GM12878 (cell line): ENCODE measurements around the gene SRP54. TPM values are rescaled to one million over a fixed set of nuclear protein-coding genes. Genes with fewer than 3 reads are reported as not detected.

Experiments used
- ATAC-seq: fragments of 200-7000 bp; cut with Tn5 transposase; 3 replicates; pipeline ENCODE4 v1.9.1; 2020; ENCODE audit warnings: mild to moderate bottlenecking, moderate library complexity
- BruUV-seq: library from RNA; stranded (reverse); fragments of 400-500 nt; replicated peaks from 2 replicates; lab custom pipeline; 2021; lab: Mats Ljungman, UMichigan
- CTCF ChIA-PET: fragments of 300-600 bp; sonication (Branson Sonifier 250); formaldehyde crosslinking; extraction: SDS; loops from one replicate; lab custom pipeline; 2021; ENCODE audit warnings: inconsistent platforms; lab: Yijun Ruan, JAX
- POLR2A ChIA-PET: fragments of 350-600 bp; formaldehyde crosslinking; extraction: SDS; loops from one replicate; lab custom pipeline; 2021; ENCODE audit warnings: inconsistent platforms; lab: Charles Lee
- RAD21 ChIA-PET: fragments of 300-600 bp; sonication (Branson Sonifier 250); formaldehyde crosslinking; loops from one replicate; lab custom pipeline; 2023; ENCODE audit warnings: antibody characterized with exemption; ENCODE audit not compliant: unreplicated experiment; lab: Charles Lee
- SMC1A ChIA-PET: fragments of 300-600 bp; sonication (Branson Sonifier 250); formaldehyde crosslinking; loops from one replicate; lab custom pipeline; 2023; ENCODE audit not compliant: unreplicated experiment, uncharacterized antibody; lab: Charles Lee
- DNase-seq: peaks from one replicate; pipeline ENCODE4 v3.0.0-alpha.2; 2011; ENCODE audit warnings: low read depth, low spot score
- FAIRE-seq: peaks from 3 replicates; lab custom pipeline; 2011; peaks lifted over from hg19 to GRCh38; lab: Jason Lieb, UNC
- H2AFZ ChIP-seq: 2 replicates; pipeline ENCODE4 v1.6.0; 2011; ENCODE audit warnings: low read depth, low read length, control low read depth; ENCODE audit not compliant: control insufficient read depth
- H3K27ac ChIP-seq: 2 replicates; pipeline ENCODE4 v1.5.1; 2011; ENCODE audit warnings: control low read depth; ENCODE audit not compliant: control insufficient read depth, insufficient read depth
- H3K27me3 ChIP-seq, 2 experiments: replicated peaks in 1 of 2; 2 replicates each; pipeline versions ENCODE4 v1.6.0 to v1.6.1; 2011; ENCODE audit warnings: low read length in 1 of 2; ENCODE audit not compliant: control insufficient read depth in 2 of 2, insufficient read depth in 2 of 2
- H3K36me3 ChIP-seq, 2 experiments: 2 replicates each; pipeline ENCODE4 v1.5.1; 2011; ENCODE audit warnings: low read length in 1 of 2; ENCODE audit not compliant: control insufficient read depth in 2 of 2, insufficient read depth in 2 of 2
- H3K4me1 ChIP-seq: 2 replicates; pipeline ENCODE4 v1.6.1; 2011; ENCODE audit warnings: mild to moderate bottlenecking, low read length, moderate library complexity, mixed read lengths; ENCODE audit not compliant: control insufficient read depth, insufficient read depth
- H3K4me2 ChIP-seq: 2 replicates; pipeline ENCODE4 v1.6.0; 2011; ENCODE audit warnings: control low read depth; ENCODE audit not compliant: control insufficient read depth, insufficient read depth
- H3K4me3 ChIP-seq: fragments of 200-600 bp; sonication (generic); 2 replicates; pipeline ENCODE4 v1.5.1; 2016
- H3K79me2 ChIP-seq: 2 replicates; pipeline ENCODE4 v1.6.0; 2011; ENCODE audit warnings: low read length; ENCODE audit not compliant: control insufficient read depth, insufficient read depth
- H3K9ac ChIP-seq: 2 replicates; pipeline ENCODE4 v1.8.0; 2011; ENCODE audit warnings: low read length, control low read depth, mixed read lengths; ENCODE audit not compliant: control insufficient read depth, insufficient read depth
- H3K9me3 ChIP-seq: replicated peaks from 3 replicates; pipeline ENCODE4 v1.5.1; 2011; ENCODE audit warnings: mild to moderate bottlenecking, low read length; ENCODE audit not compliant: control insufficient read depth, insufficient read depth
- H4K20me1 ChIP-seq: 2 replicates; pipeline ENCODE4 v1.6.0; 2011; ENCODE audit not compliant: control insufficient read depth, insufficient read depth
- BRCA1 ChIP-seq: IDR thresholded peaks from 2 replicates; pipeline ENCODE4 v1.6.1; 2011; ENCODE audit warnings: low read depth, low read length, improper control_type of control experiment
- CHD2 ChIP-seq: IDR thresholded peaks from 2 replicates; pipeline ENCODE4 v1.6.1; 2011; ENCODE audit warnings: low read depth, low read length, improper control_type of control experiment, borderline replicate concordance
- CREM ChIP-seq: IDR thresholded peaks from 2 replicates; pipeline ENCODE4 v1.6.1; 2014; ENCODE audit warnings: antibody characterized with exemption, low read depth
- EGR1 ChIP-seq, 2 experiments: IDR thresholded peaks; 1 replicate in 1 of 2; 2 replicates in 1 of 2; pipeline ENCODE4 v1.6.1; 2011 to 2012; ENCODE audit warnings: low read depth in 2 of 2, low read length in 2 of 2, borderline replicate concordance in 1 of 2, mild to moderate bottlenecking in 1 of 2, moderate library complexity in 1 of 2
- GABPA ChIP-seq: IDR thresholded peaks from 2 replicates; pipeline ENCODE4 v1.6.1; 2014; ENCODE audit warnings: antibody characterized with exemption, low read depth, mild to moderate bottlenecking, inconsistent platforms
- HDAC2 ChIP-seq: fragments of 200-600 bp; sonication (generic); IDR thresholded peaks from 2 replicates; pipeline ENCODE4 v1.6.1; 2017
- KAT2A ChIP-seq: conservative IDR thresholded peaks from 2 replicates; pipeline ENCODE4 v1.6.1; 2011; ENCODE audit warnings: low read depth, low read length; ENCODE audit not compliant: control insufficient read depth
- KLF5 ChIP-seq: fragments of 450-650 bp; IDR thresholded peaks from 2 replicates; pipeline ENCODE4 v1.6.1; 2014; ENCODE audit warnings: mild to moderate bottlenecking; ENCODE audit not compliant: partially characterized antibody
- MTA3 ChIP-seq: IDR thresholded peaks from 2 replicates; pipeline ENCODE4 v1.6.1; 2012; ENCODE audit warnings: low read length, inconsistent platforms, borderline replicate concordance
- NFYA ChIP-seq: IDR thresholded peaks from 2 replicates; pipeline ENCODE4 v1.6.1; 2011; ENCODE audit warnings: low read depth, mild to moderate bottlenecking, low read length, improper control_type of control experiment, borderline replicate concordance
- RELA ChIP-seq: fragments of 450-650 bp; IDR thresholded peaks from 2 replicates; pipeline ENCODE4 v1.8.0; 2014; ENCODE audit warnings: borderline replicate concordance; ENCODE audit not compliant: partially characterized antibody
- SMAD5 ChIP-seq: IDR thresholded peaks from 2 replicates; pipeline ENCODE4 v1.6.1; 2016; ENCODE audit warnings: antibody characterized with exemption, low read depth
- SMC3 ChIP-seq: IDR thresholded peaks from 2 replicates; pipeline ENCODE4 v1.6.1; 2011; ENCODE audit warnings: low read length, improper control_type of control experiment, borderline replicate concordance
- SP1 ChIP-seq: IDR thresholded peaks from one replicate; pipeline ENCODE4 v1.6.1; 2011; ENCODE audit warnings: low read depth, low read length
- SRF ChIP-seq, 2 experiments: IDR thresholded peaks; 2 replicates each; pipeline ENCODE4 v1.6.1; 2011; ENCODE audit warnings: low read depth in 2 of 2, low read length in 2 of 2, mild to moderate bottlenecking in 1 of 2, moderate library complexity in 1 of 2
- SUPT20H ChIP-seq: IDR thresholded peaks from 2 replicates; pipeline ENCODE4 v1.6.1; 2011; ENCODE audit warnings: low read depth, mild to moderate bottlenecking, low read length, moderate library complexity, borderline replicate concordance; ENCODE audit not compliant: control insufficient read depth
- ZNF24 ChIP-seq: fragments of 450-650 bp; IDR thresholded peaks from 2 replicates; pipeline ENCODE4 v1.6.1; 2017; ENCODE audit warnings: antibody characterized with exemption, mild to moderate bottlenecking
- WGBS: methylation state at CpG from one replicate; pipeline ENCODE4 v1.1.6; 2016; ENCODE audit warnings: low lambda C conversion rate; ENCODE audit not compliant: insufficient replicate concordance, insufficient coverage; ENCODE audit errors: missing lambda C conversion rate; 5-methylcytosine and 5-hydroxymethylcytosine counted together
- in situ Hi-C: fragments of 300-500 bp; cut with MboI; formaldehyde crosslinking; loops from 9 replicates; pipeline ENCODE4 v1.14.3; 2018; ENCODE audit warnings: mixed read lengths
- intact Hi-C: fragments of 100-400 bp; cut with micrococcal nuclease; formaldehyde crosslinking; loops from one replicate; pipeline ENCODE4 v1.14.2; 2022; ENCODE audit not compliant: unreplicated experiment
- polyA plus RNA-seq, 11 experiments: library from polyadenylated mRNA; depleted of rRNA in 4 of 11; unstranded in 6 of 11; stranded (reverse) in 5 of 11; fragments of >200 nt; fragmentation: Nextera tagmentation in 4 of 11; fragmentation: Illumina TruSeq in 1 of 11; extraction: Ambion mirVana in 4 of 11; extraction: Trizol in 1 of 11; gene quantifications; 1 replicate in 1 of 11; 2 replicates in 10 of 11; pipeline versions ENCODE4 v1.2.1 to v1.2.3, GENCODE V29; 2011 to 2016; ENCODE audit warnings: inconsistent platforms in 2 of 11, missing spikeins in 2 of 11, low read depth in 1 of 11
- total RNA-seq, 4 experiments: library from RNA; depleted of rRNA in 3 of 4; stranded (reverse); fragments of >200 nt in 3 of 4; fragmentation: Illumina TruSeq in 1 of 4; extraction: Trizol in 1 of 4; gene quantifications; 2 replicates each; pipeline versions ENCODE4 v1.2.1 to v1.2.3, GENCODE V29; 2013 to 2021
- TF ChIP-seq, protein P1 (sequence below): fragments of 450-650 bp; IDR thresholded peaks from 2 replicates; pipeline ENCODE4 v1.6.1; 2018; ENCODE audit warnings: borderline replicate concordance, mild to moderate bottlenecking; ENCODE audit not compliant: partially characterized antibody
- TF ChIP-seq, protein P2 (sequence below): IDR thresholded peaks from 2 replicates; pipeline ENCODE4 v1.6.1; 2012; ENCODE audit warnings: low read depth, low read length, improper control_type of control experiment

The SRP54 gene
- total and polyA plus RNA-seq, 10 of the 15 experiments (the other 5 are each of a cell fraction or from before 2014, with no cell fraction given) = 54.1 to 130 (median 72.3) TPM

DNA sequence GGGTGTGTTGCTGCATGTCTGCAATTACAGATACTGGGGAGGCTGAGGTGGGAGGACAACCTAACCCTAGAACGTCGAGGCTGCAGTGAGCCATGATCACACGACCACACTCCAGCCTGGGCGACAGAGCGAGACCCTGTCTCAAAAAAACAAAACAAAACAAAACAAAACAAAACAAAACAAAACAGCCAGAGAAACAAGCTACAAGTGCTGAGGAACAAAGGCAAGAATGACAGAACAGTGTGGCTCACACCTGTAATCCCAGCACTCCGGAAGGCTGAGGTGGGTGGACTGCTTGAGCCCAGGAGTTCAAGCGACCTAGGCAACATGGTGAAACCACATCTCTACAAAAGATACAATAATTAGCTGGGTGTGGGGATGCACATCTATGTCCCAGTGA is 38.0 kb upstream of the SRP54 start:
- POLR2A ChIA-PET = interaction anchor here (1.6 kb wide), 1 partner anchor 36 kb away, joined by 4 read pairs; no protein-coding TSS in a partner anchor
- no TSS peak for BruUV-seq
- CTCF ChIA-PET = no interaction called here
- RAD21 ChIA-PET = no interaction called here
- TF ChIP-seq, protein P1, sequence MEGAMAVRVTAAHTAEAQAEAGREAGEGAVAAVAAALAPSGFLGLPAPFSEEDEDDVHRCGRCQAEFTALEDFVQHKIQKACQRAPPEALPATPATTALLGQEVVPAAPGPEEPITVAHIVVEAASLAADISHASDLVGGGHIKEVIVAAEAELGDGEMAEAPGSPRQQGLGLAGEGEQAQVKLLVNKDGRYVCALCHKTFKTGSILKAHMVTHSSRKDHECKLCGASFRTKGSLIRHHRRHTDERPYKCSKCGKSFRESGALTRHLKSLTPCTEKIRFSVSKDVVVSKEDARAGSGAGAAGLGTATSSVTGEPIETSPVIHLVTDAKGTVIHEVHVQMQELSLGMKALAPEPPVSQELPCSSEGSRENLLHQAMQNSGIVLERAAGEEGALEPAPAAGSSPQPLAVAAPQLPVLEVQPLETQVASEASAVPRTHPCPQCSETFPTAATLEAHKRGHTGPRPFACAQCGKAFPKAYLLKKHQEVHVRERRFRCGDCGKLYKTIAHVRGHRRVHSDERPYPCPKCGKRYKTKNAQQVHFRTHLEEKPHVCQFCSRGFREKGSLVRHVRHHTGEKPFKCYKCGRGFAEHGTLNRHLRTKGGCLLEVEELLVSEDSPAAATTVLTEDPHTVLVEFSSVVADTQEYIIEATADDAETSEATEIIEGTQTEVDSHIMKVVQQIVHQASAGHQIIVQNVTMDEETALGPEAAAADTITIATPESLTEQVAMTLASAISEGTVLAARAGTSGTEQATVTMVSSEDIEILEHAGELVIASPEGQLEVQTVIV = no peak
- no peak for TF ChIP-seq HDAC2
- TF ChIP-seq SMAD5 = no peak
- TF ChIP-seq EGR1 (IDR thresholded peaks at IDR 0.05; ENCODE audit: borderline replicate concordance in 1 of 2, low read depth in 2 of 2, low read length in 2 of 2) = no peak
- TF ChIP-seq CHD2 = no peak
- no peak for TF ChIP-seq GABPA
- no peak for TF ChIP-seq NFYA
- TF ChIP-seq, protein P2, sequence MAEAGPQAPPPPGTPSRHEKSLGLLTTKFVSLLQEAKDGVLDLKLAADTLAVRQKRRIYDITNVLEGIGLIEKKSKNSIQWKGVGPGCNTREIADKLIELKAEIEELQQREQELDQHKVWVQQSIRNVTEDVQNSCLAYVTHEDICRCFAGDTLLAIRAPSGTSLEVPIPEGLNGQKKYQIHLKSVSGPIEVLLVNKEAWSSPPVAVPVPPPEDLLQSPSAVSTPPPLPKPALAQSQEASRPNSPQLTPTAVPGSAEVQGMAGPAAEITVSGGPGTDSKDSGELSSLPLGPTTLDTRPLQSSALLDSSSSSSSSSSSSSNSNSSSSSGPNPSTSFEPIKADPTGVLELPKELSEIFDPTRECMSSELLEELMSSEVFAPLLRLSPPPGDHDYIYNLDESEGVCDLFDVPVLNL = no peak
- TF ChIP-seq KLF5 = no peak
- TF ChIP-seq SMC3 = no peak
- no peak for TF ChIP-seq KAT2A
- no peak for TF ChIP-seq CREM
- TF ChIP-seq MTA3 = no peak
- TF ChIP-seq ZNF24 = no peak
- no peak for TF ChIP-seq SP1
- no peak for TF ChIP-seq BRCA1
- TF ChIP-seq SRF (IDR thresholded peaks at IDR 0.05; ENCODE audit: low read depth in 2 of 2, low read length in 2 of 2) = no peak
- no peak for TF ChIP-seq SUPT20H
- no peak for TF ChIP-seq RELA
- Histone ChIP-seq H3K36me3 (peaks cover 0 to 2% of the 10 kb centered on the region in 2 experiments; a peak in 1 of 4 replicates), H3K4me1 (no peaks in the 10 kb centered on the region), H3K79me2 (no peaks in the 10 kb centered on the region), H3K4me3 (no peak overlapping the region), H3K27ac (no peak overlapping the region), H3K27me3 (no peaks in the 10 kb centered on the region), H3K9me3 (no peaks in the 10 kb centered on the region; the same call in 2 of the 3 replicates), H3K4me2 (no peak overlapping the region), H3K9ac (no peak overlapping the region), H2AFZ (no peak overlapping the region), H4K20me1 (no peaks in the 10 kb centered on the region)
- in situ Hi-C loops = no loop called here
- SMC1A ChIA-PET = no interaction called here
- 90% methylated on average over 7 of the region's 7 CpGs for WGBS
- FAIRE-seq (no peak), ATAC-seq (no peak), DNase-seq (no peak)
- intact Hi-C loops = no loop called here
